Common myeloid progenitor, CD34-positive (primary cell): ENCODE measurements around the gene ERBB4.
"Not testable (repeated sequence)": the region's sequence is repeated elsewhere in the genome, so short reads cannot be mapped to it uniquely, and the experiment has no call there.

Experiments
- CTCF ChIA-PET: fragments of 350-600 bp; sonication (Branson Sonifier 250); formaldehyde crosslinking; loops from one replicate; lab custom pipeline; 2021; ENCODE audit warnings: antibody characterized with exemption; lab: Charles Lee
- POLR2A ChIA-PET: fragments of 350-600 bp; sonication (Branson Sonifier 250); formaldehyde crosslinking; loops from one replicate; lab custom pipeline; 2021; ENCODE audit warnings: antibody characterized with exemption; lab: Charles Lee
- DNase-seq, 3 donors: peaks; one replicate each; pipeline versions ENCODE4 v3.0.0 to v3.0.0-alpha.2; 2013
- H3K27ac ChIP-seq, 2 experiments: 1 replicate in 1 of 2; 2 replicates in 1 of 2; pipeline ENCODE4 v1.7.0; 2013; ENCODE audit warnings: inconsistent platforms in 2 of 2, low read length in 2 of 2, mild to moderate bottlenecking in 2 of 2, low read depth in 1 of 2, moderate library complexity in 1 of 2; ENCODE audit not compliant: severe bottlenecking in 2 of 2, insufficient read depth in 1 of 2, poor library complexity in 1 of 2
- H3K27me3 ChIP-seq, 5 experiments: replicated peaks in 2 of 5; 1 replicate in 3 of 5; 2 replicates in 2 of 5; pipeline versions ENCODE4 v1.6.1 to v1.7.0; 2013; ENCODE audit warnings: low read length in 4 of 5, mild to moderate bottlenecking in 2 of 5, moderate library complexity in 2 of 5, inconsistent platforms in 1 of 5; ENCODE audit not compliant: insufficient read depth in 5 of 5, control insufficient read depth in 4 of 5
- H3K36me3 ChIP-seq, 4 experiments: 1 replicate in 2 of 4; 2 replicates in 2 of 4; pipeline versions ENCODE4 v1.6.1 to v1.7.0; 2013; ENCODE audit warnings: low read length in 3 of 4, control low read depth in 1 of 4, mild to moderate bottlenecking in 1 of 4; ENCODE audit not compliant: control insufficient read depth in 4 of 4, insufficient read depth in 4 of 4
- H3K4me1 ChIP-seq, 4 experiments: 1 replicate in 3 of 4; 2 replicates in 1 of 4; pipeline versions ENCODE4 v1.6.1 to v1.7.1; 2013; ENCODE audit warnings: low read length in 3 of 4, mild to moderate bottlenecking in 3 of 4, control low read depth in 1 of 4, inconsistent platforms in 1 of 4, moderate library complexity in 1 of 4; ENCODE audit not compliant: control insufficient read depth in 4 of 4, insufficient read depth in 4 of 4; ENCODE audit errors: control extremely low read depth in 1 of 4
- H3K4me3 ChIP-seq, 7 experiments: 1 replicate in 4 of 7; 2 replicates in 3 of 7; pipeline versions ENCODE4 v1.5.1 to v1.7.0; 2013; ENCODE audit warnings: mild to moderate bottlenecking in 7 of 7, low read length in 6 of 7, moderate library complexity in 6 of 7, inconsistent platforms in 2 of 7, low read depth in 2 of 7, control low read depth in 1 of 7; ENCODE audit not compliant: insufficient read depth in 4 of 7, control insufficient read depth in 1 of 7; ENCODE audit errors: extremely low read depth in 1 of 7
- H3K9me3 ChIP-seq, 5 experiments: 1 replicate in 4 of 5; 2 replicates in 1 of 5; pipeline versions ENCODE4 v1.6.1 to v1.7.1; 2013; ENCODE audit warnings: low read length in 4 of 5, mild to moderate bottlenecking in 2 of 5, inconsistent platforms in 1 of 5, low read depth in 1 of 5, moderate library complexity in 1 of 5; ENCODE audit not compliant: control insufficient read depth in 4 of 5, insufficient read depth in 2 of 5; ENCODE audit errors: control extremely low read depth in 1 of 5
- whole genome bisulfite sequencing: methylation state at CpG from one replicate; pipeline ENCODE4 v1.1.5; 2013; ENCODE audit not compliant: insufficient coverage; 5-methylcytosine and 5-hydroxymethylcytosine counted together

The ERBB4 gene

GRCh38 chr2:211609127-211609526 lies 929.5 kb downstream of the ERBB4 start:
- H3K36me3 ChIP-seq: no peaks in the 10 kb centered on the region
- H3K27me3 ChIP-seq: no peaks in the 10 kb centered on the region
- H3K27ac ChIP-seq: no peak overlapping the region
- no peak overlapping the region for H3K4me3 ChIP-seq
- H3K9me3 ChIP-seq: no peaks in the 10 kb centered on the region
- POLR2A ChIA-PET: no interaction called here
- H3K4me1 ChIP-seq: no peaks in the 10 kb centered on the region
- CTCF ChIA-PET: no interaction called here
- DNase-seq: no peak

DNA sequence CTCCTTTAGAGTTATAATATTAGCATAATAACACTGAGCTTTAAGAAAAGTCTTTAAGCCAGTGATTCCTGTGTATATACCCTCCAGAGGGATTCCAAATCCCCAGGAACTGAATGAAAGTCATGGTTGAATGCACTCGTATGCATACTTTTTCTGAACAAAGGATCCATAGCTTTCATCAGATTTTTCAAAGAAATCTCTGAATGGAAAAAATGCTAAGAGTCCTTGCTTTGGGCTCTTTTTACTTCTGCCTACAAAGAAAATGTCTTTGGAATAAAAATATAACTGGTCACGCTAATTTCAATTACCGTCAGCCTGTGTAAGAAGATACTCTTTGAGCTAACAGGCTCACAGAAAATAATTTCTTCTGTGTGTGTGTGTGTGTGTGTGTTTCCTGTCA lies 939.5 kb downstream of the ERBB4 start:
- Histone ChIP-seq H3K27me3 (no peaks in the 10 kb centered on the region), H3K4me1 (no peaks in the 10 kb centered on the region), H3K27ac (no peak overlapping the region), H3K9me3 (no peaks in the 10 kb centered on the region), H3K36me3 (no peaks in the 10 kb centered on the region), H3K4me3 (no peak overlapping the region)
- CTCF ChIA-PET: no interaction called here
- no CpG with 5 or more reads among the region's 3 CpGs for WGBS
- POLR2A ChIA-PET: no interaction called here
- DNase-seq: no peak

DNA sequence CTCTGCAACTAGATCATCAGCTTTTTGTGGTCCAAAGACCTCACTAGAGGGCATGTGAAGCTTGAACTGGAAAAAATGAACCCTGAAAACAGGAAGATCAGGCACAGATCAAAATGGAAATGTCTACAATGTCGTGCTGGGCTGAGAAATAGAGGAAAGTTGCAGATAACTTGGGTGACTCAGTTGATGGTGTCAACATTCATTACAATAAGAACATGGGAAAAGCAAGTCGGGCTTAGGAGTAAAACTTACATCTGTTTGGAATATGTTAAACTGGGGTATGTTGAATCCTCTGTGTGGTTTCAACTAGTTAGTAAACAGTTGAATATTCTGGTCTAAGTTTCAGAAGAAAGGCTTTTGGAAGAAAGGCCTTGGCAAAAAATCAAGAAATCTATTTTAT lies 940.4 kb downstream of the ERBB4 start:
- Histone ChIP-seq H3K36me3 (no peaks in the 10 kb centered on the region), H3K9me3 (no peaks in the 10 kb centered on the region), H3K4me1 (no peaks in the 10 kb centered on the region), H3K27ac (no peak overlapping the region), H3K4me3 (no peak overlapping the region), H3K27me3 (no peaks in the 10 kb centered on the region)
- DNase-seq: no peak
- ChIA-PET CTCF (no interaction called here), POLR2A (no interaction called here)
- WGBS: 94% methylated on average over 2 of the region's 2 CpGs

DNA sequence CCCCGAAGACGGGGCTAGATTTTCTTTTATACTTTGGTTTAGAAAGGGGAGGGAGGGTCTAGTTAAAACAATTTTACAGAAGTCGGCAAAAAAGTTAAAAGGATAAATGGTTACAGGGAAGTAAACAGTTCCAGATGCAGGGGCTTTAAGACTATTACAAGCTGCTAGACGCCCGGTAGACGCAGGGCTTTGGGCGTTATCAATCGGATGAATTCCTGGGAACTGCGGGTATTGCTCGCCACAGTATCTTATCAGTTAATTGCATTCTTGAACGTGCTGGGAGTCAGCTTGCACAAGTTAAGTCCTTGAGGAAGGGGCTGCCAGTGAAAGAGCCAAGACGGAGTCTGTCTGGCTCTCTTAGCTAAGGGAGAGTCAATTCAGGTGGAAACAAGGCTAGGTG lies 946.6 kb downstream of the ERBB4 start:
- DNase-seq, H3K4me3 ChIP-seq, H3K4me1 ChIP-seq, CTCF ChIA-PET, H3K27ac ChIP-seq, POLR2A ChIA-PET, H3K36me3 ChIP-seq, H3K27me3 ChIP-seq, H3K9me3 ChIP-seq: not testable (repeated sequence)
- 77% methylated on average over 7 of the region's 12 CpGs for WGBS

DNA sequence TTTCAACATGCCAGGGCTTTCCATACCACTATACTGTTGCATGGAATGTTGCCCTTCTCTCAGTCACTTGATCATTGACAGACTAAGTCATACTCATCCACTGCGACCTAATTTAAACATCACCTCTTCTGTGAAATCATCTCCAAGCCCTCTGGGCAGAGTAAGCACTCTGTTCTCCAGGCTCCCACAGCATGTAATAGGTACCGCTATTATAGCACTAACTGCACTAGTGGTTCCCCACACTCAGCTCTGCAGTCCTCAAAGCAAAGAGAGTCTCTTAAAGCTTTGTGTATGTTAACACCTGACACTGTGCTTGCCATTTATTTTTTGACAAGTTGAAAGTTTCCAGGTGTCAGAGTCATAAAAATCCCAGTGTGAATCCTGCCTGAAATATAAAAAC lies 947.2 kb downstream of the ERBB4 start:
- H3K4me3 ChIP-seq: no peak overlapping the region
- POLR2A ChIA-PET: no interaction called here
- WGBS: 92% methylated on average over 2 of the region's 2 CpGs
- H3K27me3 ChIP-seq: no peaks in the 10 kb centered on the region
- DNase-seq: no peak
- H3K9me3 ChIP-seq: no peaks in the 10 kb centered on the region
- no peak overlapping the region for H3K27ac ChIP-seq
- CTCF ChIA-PET: no interaction called here
- H3K36me3 ChIP-seq: no peaks in the 10 kb centered on the region
- no peaks in the 10 kb centered on the region for H3K4me1 ChIP-seq

- no peak for DNase-seq
- Histone ChIP-seq H3K4me3 (no peak overlapping the region), H3K4me1 (no peaks in the 10 kb centered on the region), H3K27me3 (no peaks in the 10 kb centered on the region), H3K9me3 (no peaks in the 10 kb centered on the region), H3K27ac (no peak overlapping the region), H3K36me3 (no peaks in the 10 kb centered on the region)
- ChIA-PET POLR2A (no interaction called here), CTCF (no interaction called here)
- 100% methylated on average over 1 of the region's 3 CpGs for WGBS
These were observed 970.2 kb downstream of the ERBB4 start for GRCh38 chr2:211568439-211568838.

DNA sequence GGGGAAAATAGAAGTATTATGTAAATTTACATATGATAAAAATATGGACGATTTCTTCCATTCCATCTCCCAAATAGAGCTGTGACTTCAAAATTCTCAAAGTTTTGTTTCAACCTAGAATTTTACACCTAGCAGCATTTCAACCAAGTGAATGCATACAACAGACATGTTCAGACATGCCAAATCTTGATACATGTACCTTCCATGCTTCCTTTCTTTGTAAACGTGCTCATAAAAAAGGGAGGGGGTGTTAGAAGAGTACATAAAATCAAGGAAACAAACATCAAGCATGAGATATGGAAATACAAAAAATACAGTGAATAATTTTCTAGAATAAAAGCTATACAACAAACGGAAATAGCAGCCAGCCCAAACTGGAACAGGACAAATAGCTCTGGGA lies 974.2 kb downstream of the ERBB4 start:
- no CpG with 5 or more reads among the region's 3 CpGs for WGBS
- H3K27me3 ChIP-seq: no peaks in the 10 kb centered on the region
- H3K27ac ChIP-seq: no peak overlapping the region
- H3K9me3 ChIP-seq: no peaks in the 10 kb centered on the region
- POLR2A ChIA-PET: no interaction called here
- no peak overlapping the region for H3K4me3 ChIP-seq
- no peaks in the 10 kb centered on the region for H3K36me3 ChIP-seq
- H3K4me1 ChIP-seq: no peaks in the 10 kb centered on the region
- CTCF ChIA-PET: interaction anchor here (0.7 kb wide), 1 partner anchor 14 kb away, joined by 3 read pairs; no protein-coding TSS in a partner anchor
- DNase-seq: no peak
